Activated T-helper 9 cell treated with anti-CD3 and anti-CD28 coated beads, Interleukin-2, amount 50 U/mL, for 16 hours (primary cell): ENCODE results near the gene ADTRP.

Experiments used
- DNase-seq: peaks from one replicate; pipeline ENCODE4 v3.0.0-alpha.2; 2020; ENCODE audit warnings: low read depth

ADTRP gene

GRCh38 chr6:11772109-11772825 lies 6.3 kb downstream of the ADTRP start:
- no peak for DNase-seq

DNA sequence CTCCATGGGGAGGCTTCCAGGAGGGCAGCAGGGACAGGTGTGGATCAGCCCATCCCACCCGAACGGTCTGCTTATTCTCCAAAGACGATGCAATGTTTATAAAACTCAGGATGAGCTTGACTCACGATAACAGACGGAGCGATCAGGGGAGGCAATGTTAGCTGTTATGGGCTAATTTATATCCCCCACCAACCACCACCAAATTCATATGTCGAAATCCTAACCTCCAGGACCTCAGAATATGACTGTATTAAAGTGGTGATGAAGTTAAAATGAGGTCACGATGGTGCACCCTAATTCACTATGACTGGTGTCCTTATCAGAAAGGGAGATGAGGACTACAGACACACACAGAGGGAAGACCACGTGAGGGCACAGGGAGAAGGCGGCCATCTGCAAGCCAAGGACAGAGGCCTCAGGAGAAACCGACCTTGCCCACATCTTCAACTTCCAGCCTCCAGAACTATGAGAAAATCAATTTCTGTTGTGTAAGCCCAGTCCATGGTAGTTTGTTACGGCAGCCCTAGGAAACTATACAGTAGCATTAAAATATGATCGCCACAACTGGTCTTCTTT lies 7.0 kb downstream of the ADTRP start:
- no peak for DNase-seq

DNA sequence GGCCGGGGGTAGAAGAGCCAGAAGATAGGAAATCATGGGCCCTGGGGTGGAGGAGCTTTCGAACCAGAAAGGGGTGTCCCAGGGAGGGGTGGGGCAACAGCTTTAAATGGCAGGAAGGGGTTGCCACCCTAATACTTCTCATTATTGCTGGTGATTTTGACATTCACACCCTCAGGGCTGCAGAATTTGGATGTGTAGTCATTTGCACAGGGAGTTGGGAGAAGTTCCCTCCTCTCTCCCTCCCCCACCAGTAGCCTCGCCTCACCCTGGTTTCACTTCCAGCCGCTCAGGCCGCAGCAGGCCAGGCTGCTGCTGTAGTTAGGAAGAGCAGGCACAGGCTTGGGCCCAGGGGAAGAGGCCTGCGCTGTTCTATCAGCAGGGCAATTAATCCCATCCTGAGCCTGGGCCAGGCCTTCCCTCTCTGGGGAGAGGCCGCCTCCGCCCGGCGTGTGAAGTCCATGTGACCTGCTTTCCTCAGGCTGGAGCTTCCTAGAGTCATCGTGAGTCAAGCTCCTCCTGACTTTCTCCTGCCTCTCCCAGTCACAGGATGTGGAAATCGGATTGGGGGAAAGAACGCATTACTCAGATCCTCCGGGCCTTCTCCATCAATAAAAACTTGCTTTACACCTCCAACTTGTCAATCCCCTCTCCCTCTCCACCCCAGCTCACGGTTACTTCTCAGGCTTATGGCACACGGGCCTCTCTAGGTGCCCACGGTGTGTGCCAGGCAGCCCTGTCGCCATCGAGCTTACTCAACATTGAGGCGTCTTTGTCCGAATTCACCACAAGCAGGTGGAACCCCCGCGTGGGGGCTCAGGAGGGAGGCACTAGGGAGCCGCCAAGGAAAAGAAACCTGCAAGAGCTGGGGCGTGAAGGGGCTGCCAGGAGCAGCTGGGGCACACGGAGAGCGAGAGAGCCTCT lies 7.8 kb downstream of the ADTRP start:
- DNase-seq = no peak

DNA sequence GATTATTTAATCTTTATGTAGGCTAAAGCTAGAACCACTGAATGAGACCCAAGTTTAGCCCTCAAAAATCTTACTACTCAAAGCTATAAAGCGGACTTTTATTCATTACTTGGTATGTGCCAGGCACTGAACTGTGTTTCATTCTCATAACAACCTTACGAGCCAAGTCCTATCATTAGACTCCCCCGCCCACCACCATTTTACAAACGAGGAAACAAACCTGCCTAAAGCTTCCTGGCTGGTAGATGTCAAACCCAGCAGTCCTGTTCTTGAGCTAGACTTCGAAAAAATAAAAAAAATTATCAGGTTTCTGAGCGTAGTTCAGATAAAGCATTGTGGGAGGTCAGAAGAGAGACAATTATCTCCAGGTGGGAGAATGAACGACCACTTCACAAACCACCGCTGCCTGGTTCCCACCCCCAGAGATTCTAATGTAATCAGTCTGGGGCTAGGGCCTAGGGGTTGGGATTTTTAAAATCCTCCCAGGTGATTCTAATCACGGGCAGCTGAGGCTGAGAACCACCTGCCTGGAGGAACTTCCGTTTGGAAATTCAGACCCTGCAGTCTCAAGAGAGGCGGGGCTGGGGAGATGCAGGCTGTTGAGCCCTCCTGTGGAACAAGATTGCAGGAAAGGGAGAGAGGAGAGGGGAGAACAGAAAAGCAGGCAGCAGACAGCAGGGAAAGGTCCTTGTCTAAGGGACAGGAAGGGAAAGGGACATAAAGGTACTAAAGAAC lies 8.6 kb downstream of the ADTRP start:
- DNase-seq = no peak

DNA sequence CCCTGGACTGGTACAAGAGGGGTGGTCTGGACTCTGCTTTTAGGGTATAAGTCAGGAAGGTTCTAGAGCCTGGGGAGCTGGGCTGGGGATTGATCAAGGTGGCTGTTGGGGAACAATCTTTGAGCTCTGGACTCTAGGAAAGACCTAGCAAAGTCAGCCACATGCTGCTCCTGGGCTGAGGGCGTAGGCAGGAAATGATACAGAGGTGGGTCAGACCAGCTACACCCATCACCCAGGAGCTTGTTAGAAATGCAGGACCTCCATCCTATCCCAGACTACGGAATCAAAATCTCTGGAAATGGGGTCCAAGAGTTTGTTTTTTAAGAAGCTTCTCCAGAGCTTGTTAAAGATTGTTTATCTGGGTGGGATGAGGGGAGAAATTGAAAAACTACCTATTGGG lies 9.4 kb downstream of the ADTRP start:
- DNase-seq = no peak

- no peak for DNase-seq
Measured at GRCh38 chr6:11767978-11768756, 10.4 kb downstream of the ADTRP start.

DNA sequence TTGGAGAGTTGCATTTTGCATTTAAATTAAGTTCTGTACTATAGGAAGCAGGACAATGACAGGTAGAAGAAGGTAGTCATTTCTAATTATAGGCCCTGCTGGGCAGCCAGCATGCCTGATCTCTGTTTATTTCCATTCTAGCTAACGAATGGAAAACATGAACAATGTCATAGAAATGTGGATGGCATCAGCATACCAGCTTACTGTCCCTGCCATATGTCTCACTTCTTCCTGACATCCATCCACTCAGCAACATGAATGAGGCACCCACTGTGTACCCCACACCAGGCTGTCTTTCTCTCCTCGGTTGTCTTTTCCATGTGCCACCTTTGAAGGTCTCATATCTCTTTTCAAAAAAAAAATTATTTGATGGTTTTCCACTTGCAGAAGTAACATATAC lies 11.1 kb downstream of the ADTRP start:
- no peak for DNase-seq

DNA sequence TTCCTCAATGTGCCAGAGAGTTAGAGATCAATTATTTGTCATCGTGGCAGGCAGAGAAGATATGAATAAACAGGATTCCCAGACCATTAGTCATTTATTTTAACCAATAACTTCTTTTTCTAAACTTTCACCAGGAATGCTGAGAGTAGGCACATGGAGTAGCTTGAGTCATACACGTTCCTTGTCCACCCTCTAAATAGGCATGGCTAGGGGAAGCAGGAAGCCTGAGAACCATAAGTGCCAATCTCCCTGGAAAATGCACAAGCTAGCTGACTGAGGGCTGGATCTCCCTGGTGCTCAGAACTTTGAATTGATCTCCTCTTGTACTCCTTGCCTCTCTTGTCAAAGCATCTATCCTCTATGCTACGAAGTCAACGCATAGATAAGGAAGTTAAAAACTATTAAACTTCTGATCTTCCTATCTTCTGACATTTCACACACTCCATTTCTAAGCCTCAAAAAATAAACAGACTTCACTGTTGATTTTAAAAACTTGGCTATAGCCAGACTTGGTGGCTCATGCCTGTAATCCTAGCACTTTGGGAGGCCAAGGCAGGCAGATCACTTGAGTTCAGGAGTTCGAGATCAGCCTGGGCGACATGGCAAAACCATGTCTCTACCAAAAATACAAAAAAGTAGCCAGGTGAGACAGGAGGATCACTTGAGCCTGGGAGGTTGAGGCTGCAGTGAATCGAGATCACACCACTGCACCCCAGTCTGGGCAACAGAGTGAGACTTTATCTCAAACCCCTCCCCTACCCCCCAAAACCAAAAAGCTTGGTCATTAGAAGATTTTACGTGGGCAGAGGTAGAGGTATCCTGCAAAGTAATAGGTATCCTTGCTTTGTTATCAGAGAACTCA lies 11.8 kb downstream of the ADTRP start:
- DNase-seq = no peak

GRCh38 chr6:11766043-11766442 lies 12.6 kb downstream of the ADTRP start:
- DNase-seq = no peak

GRCh38 chr6:11764250-11764604 lies 14.4 kb downstream of the ADTRP start:
- DNase-seq = no peak

DNA sequence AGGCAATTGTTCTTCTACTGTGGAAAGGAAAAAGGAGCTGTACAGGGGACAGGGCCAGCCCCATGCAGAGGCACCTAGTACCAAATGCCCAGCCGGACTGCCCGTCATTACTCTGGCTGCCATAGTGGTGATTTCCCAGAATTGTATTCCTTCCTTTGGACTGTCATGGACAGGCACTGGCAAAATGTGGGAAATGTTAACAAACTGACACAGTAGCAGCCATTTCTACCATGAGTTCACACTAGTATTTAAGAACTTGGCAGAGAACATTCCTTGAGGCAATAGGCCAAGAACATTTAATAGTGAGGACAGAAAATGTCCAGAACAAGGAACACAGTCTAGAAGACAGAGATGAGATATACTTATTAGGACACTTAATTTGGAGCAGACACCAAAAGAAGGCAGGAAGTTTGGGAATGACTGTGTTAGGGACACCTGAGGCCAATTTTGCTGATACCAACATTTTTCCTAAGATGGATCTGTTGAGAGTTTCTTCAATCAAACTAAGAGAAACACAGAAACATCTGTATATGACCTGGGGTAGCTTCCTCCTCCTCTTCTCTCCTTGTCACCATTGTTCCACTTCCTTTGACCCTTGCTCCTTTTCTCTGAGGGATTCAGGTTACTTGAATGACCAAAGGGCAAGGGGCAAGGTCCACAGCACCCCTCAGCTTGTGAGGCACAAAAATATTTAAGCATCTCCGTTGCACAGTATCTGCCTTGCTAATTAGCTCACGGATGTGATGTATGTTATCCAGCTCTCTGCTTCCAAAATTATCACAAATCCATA lies 14.9 kb downstream of the ADTRP start:
- no peak for DNase-seq

- DNase-seq = no peak
Measured at GRCh38 chr6:11762794-11763459, 15.7 kb downstream of the ADTRP start.

DNA sequence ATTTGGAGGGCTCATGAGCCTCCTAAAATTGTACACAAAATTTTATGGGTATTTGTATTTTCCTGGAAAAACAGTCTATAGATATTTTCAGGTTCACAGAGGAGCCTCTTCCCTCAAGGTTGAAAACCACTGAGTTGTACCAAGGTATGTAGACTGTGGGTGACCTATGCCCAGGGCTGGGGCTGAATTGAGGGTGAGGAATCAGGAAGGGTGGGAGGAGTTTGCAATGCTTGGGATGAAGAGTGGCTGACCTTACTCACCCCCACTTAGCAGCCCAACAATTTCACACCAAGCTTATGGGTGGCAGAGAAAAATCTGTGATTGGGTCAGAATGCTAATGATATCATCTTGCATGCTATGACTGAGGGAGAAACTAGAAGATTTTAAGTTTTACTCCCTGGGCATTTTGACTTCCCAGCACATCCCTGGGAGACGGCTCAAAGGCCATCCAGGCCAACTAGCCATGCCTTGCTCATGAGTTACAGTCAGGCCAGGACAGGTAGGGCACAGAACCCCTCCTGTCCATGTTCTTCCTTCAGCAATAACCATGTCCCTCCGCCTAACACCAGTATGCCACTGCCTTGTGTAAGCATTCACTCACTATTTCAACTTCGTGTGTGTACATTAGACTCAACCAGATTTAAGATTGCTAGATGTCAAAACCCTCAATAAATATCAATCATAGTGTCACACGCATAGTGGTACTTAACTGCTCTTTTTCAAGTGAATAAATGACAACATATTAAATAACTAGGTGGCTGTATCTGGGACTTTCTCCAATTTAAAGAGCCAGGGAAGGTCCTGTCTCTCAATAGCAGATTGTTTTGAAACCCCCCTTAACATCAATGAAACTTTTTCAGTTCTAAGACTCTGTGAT lies 16.6 kb downstream of the ADTRP start:
- no peak for DNase-seq

- no peak for DNase-seq
Measured at GRCh38 chr6:11760015-11760473, 18.6 kb downstream of the ADTRP start.

DNA sequence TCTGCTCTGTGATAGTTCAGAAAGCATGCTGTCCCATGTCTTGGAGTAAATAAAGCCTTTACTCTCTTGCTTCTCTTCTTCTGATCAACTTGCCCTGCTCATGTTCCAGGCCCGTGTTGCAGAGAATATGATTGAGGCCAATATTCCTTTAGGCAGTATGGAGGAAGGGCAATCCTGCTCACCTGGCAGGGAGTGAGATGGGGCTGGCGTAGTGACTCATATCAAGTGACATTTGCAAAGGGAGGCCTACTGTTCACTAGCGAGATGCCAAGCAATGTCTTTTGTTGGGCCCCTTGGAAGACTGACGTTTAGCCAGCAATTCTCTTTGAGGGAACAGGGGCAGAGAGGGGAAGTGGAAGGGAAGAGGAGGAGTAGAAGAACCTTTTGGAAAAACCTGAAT lies 19.7 kb downstream of the ADTRP start:
- DNase-seq = no peak

- no peak for DNase-seq
Measured at GRCh38 chr6:11756726-11757125, 21.9 kb downstream of the ADTRP start.

DNA sequence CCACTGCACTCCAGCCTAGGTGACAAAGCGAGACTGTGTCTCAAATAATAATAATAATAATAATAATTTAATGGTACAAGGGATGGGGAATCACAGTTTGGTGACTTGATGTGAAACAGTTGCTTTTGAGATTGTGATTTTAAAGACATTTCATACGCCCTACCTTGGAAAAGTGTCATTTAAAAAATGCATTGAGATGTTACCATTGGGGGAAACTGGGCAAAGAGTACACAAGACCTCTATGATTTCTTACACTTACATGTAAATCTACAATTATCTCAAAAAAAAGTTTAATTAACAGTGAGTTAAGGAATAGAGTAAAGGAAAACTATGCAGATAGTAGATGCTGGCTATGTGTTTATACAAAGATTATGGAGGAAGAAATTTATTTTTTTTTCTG lies 22.3 kb downstream of the ADTRP start:
- DNase-seq = no peak

DNA sequence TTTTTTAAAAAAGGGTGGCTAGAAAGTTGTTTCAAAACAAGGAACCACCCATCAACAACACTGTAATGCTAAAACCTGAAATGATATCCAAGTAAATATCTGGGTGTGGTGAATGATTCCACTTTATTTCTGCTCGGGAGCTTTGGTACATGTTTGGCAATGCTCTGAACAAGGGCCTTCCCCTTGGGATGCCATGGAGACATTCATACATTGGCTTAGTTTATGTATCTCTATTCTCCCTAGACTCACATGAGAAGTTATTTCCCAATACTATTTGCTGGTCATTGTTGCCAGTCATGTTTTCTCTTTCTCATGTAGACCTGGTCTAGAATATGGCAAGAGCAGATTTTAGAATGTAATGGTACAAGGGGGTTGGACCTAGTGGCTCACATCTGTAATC lies 22.9 kb downstream of the ADTRP start:
- no peak for DNase-seq
